DMS153 treated with DMSO at 0.1 percent for 48 hours (cell line): Measurements from ENCODE around the gene MYL6B.
"Not testable (repeated sequence)": the region's sequence is repeated elsewhere in the genome, so short reads cannot be mapped to it uniquely, and the experiment has no call there.

ENCODE experiments used
- DNase-seq: peaks from one replicate; lab custom pipeline; 2025; ENCODE audit not compliant: unreplicated experiment; lab: John Stamatoyannopoulos, UW

Gene MYL6B

GRCh38 chr12:56163533-56164344 lies 11.4 kb downstream of the MYL6B start:
- DNase-seq, result no peak

- DNase-seq, result no peak
These were observed 11.9 kb downstream of the MYL6B start for GRCh38 chr12:56164345-56164729.

- no peak for DNase-seq
These were observed 13.0 kb downstream of the MYL6B start for GRCh38 chr12:56165369-56165768.

GRCh38 chr12:56169229-56169759 lies 16.9 kb downstream of the MYL6B start:
- no peak for DNase-seq

- DNase-seq, result no peak
These were observed 20.5 kb downstream of the MYL6B start for GRCh38 chr12:56172839-56173238.

GRCh38 chr12:56178347-56178746 lies 26.0 kb downstream of the MYL6B start:
- no peak for DNase-seq

DNA sequence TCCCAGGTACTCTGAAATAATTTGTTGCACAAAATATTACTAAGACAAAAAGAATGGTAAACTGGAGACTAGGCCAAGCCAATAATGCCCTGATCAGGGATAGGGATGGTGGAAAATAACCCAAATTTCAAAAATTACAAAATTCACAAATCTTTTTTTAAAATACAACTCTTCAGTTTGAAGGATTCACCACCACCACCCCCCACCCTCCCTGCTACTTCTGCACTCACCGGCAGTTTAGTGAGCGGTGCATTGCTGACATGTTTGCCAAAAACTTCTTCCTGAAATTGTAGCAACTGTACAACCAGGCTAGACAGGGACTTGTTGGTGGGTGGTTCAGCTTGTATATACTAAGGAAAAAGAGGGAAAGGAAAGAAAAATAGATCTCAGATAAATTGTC lies 34.6 kb downstream of the MYL6B start:
- DNase-seq, result no peak

GRCh38 chr12:56188131-56188777 lies 35.9 kb downstream of the MYL6B start:
- DNase-seq, result no peak

- DNase-seq, result peak; percentile 5
These were observed 36.4 kb downstream of the MYL6B start for GRCh38 chr12:56188778-56189098.

DNA sequence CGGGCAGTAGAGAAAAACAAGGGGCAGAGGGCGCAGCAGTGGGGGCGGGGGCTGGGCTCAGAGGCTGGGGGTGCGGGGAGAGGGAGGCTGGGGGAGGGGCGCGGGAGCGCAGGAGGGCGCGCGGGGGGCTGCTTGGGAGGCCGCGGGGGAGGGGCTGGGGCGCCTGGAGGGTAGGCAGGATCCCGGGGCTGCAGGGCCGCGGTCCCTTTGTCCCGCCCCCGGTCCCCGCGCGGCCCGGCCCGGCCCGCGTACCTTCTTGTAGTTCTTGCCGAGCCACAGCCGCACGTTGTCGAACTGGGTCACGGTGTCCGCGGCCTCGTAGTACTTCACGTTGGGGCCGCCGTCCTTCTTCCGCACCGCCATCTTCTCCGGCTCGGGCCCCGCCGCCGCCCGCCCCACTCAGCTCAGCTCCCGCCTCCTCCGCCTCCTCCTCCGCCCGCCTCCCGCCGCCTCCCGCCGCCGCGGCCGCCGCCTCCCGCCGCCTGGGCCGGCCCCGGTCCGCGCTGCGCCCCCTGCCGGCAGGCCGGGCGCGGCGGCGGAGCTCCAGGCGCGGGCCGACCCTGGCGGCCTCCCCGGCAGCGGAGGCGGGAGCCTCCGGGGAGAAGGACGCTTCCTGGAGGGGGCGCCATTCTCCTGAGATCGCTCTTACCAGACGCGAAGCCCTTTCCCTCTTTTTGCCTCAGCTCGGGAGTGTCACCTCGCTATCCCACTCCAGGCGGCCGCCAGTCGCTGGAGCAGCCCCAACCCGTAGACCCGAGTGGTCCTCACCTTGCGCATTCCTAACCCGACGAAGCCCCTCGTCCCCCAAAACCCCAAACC lies 36.9 kb downstream of the MYL6B start, which contains the start of gene SMARCC2:
TSS of gene SMARCC2 (minus strand) at position 385 of the 819 bp plus-strand sequence. CDS start at position 363, 22 bp downstream.
- DNase-seq, result peak; percentile 78

- DNase-seq, result peak; percentile 72
These were observed 37.7 kb downstream of the MYL6B start for GRCh38 chr12:56189918-56190694.

- no peak for DNase-seq
These were observed 38.3 kb downstream of the MYL6B start for GRCh38 chr12:56190695-56191155.

- no peak for DNase-seq
These were observed 40.2 kb downstream of the MYL6B start for GRCh38 chr12:56192582-56192981.

DNA sequence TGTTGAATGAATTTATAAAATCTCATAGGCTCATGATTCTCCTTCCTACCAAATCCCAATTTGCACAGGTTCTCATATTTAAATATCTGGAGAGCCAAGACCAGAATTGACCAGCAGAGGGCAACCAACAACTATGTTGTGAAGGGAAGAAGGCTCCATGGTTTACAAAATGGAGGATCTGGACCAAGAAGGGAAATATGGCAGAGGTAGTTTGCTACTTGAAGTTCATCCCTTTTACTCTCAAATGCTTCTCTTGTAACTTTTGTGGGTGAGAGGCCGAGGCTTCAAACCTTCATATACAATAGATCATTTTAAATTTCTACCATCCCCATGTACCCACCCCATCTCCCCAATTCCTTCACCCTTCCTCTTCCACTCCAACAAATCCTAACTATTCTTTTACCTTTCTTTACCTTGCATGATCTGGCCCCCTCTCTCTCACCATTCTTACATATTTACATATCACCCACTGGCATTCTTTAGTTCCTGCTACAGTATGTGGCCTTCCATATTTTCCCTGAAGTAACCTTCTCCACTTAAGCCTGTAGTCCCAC lies 40.7 kb downstream of the MYL6B start:
- peak; percentile 71 for DNase-seq

- DNase-seq, result not testable (repeated sequence)
These were observed 44.6 kb downstream of the MYL6B start for GRCh38 chr12:56196818-56197550.

- DNase-seq, result no peak
These were observed 45.7 kb downstream of the MYL6B start for GRCh38 chr12:56197921-56198635.

DNA sequence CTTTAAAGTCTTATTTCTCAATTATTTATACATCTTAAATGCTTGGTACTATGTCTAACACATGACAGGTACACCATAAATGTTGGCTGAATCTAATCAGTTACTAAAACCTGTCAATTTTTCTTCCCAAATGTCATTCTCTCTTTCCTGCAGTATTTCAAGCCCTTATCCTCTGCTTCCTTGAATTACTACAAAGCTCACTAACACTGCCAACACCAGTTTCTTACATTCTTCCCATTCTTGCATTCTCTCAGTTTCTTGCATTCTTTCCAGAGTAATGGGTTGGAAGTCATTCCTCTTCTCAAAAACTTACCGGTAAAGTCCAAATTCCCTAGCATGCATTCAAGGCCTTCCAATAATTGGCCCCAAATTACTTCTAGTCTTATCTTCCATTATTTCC lies 46.4 kb downstream of the MYL6B start:
- DNase-seq, result no peak

DNA sequence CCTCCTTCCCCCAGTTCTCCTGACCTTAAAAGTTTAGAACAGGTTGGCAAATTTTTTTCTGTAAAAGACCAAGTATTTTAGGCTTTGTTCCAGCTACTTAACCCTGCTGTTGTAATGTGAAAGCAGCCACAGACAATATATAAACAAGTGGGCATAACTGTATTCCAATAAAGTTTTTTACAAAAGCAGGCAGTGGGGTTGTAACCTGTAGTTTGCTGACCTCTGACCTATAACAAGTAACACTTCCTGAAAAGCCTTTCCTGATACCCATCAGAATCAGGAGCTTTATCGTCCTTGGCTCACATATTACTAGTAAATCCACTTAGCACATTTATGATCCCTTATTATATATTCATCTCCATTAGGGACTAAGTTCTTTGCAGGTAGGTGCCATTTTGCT lies 50.0 kb downstream of the MYL6B start:
- DNase-seq, result no peak

GRCh38 chr12:56202838-56203237 lies 50.5 kb downstream of the MYL6B start:
- no peak for DNase-seq
